ENCODE data around the gene TSPAN2.
"Not testable (repeated sequence)": the region's sequence is repeated elsewhere in the genome, so short reads cannot be mapped to it uniquely, and the experiment has no call there.

TSPAN2 gene

GRCh38 chr1:115031595-115031994, 57.7 kb downstream of the TSPAN2 start:
- no peak for DNase-seq

- DNase-seq, result no peak
Measured at GRCh38 chr1:115029526-115029925, 59.8 kb downstream of the TSPAN2 start, which contains the start of gene TSHB. Gene TSHB, plus strand, starts transcription at chr1:115029826. Its CDS starts 3,537 bp downstream, at chr1:115033363.

- DNase-seq, result no peak
Measured at GRCh38 chr1:115023593-115023992, 65.7 kb downstream of the TSPAN2 start.

GRCh38 chr1:115021145-115021544, 68.2 kb downstream of the TSPAN2 start:
- no peak for DNase-seq

- not testable (repeated sequence) for DNase-seq
Measured at GRCh38 chr1:115019549-115019948, 69.8 kb downstream of the TSPAN2 start.

GRCh38 chr1:115013792-115014191, 75.5 kb downstream of the TSPAN2 start:
- no peak for DNase-seq

GRCh38 chr1:115012434-115012833, 76.9 kb downstream of the TSPAN2 start:
- no peak for DNase-seq

GRCh38 chr1:115012006-115012405, 77.3 kb downstream of the TSPAN2 start:
- no peak for DNase-seq

- no peak for DNase-seq
Measured at GRCh38 chr1:115006191-115006590, 83.1 kb downstream of the TSPAN2 start.

Measured in 8988T (cell line).